Hematopoietic multipotent progenitor cell (in vitro differentiated cells): Measurements from ENCODE around the gene PANK4. TPM values are rescaled to one million over a fixed set of nuclear protein-coding genes. Genes with fewer than 3 reads are reported as not detected.

Source experiments
- DNase-seq, 3 donors: peaks; one replicate each; pipeline ENCODE4 v3.0.0-alpha.2; 2011 to 2015; ENCODE audit warnings: low read depth in 2 of 3, low spot score in 2 of 3
- total RNA-seq: library from RNA; depleted of rRNA; stranded (reverse); fragments of >200 nt; gene quantifications from one replicate; pipeline ENCODE4 v1.2.3, GENCODE V29; 2012

PANK4 gene
- total RNA-seq, 1 donor, result 27.2 TPM

GRCh38 chr1:2546515-2547209 is 20.3 kb upstream of the PANK4 start:
- peak in 2 of 3 donors; percentile 78 to 83 for DNase-seq

- DNase-seq, result peak in 2 of 3 donors; percentile 88 to 92
These were observed 19.5 kb upstream of the PANK4 start for GRCh38 chr1:2545754-2546514.

- DNase-seq, result no peak
These were observed 18.7 kb upstream of the PANK4 start for GRCh38 chr1:2544875-2545640.

- no peak for DNase-seq
These were observed 17.9 kb upstream of the PANK4 start for GRCh38 chr1:2544093-2544874.

GRCh38 chr1:2543543-2544092 is 17.2 kb upstream of the PANK4 start:
- DNase-seq, result peak in 1 of 3 donors; percentile 44

GRCh38 chr1:2542246-2542915 is 16.0 kb upstream of the PANK4 start:
- no peak for DNase-seq

- DNase-seq, result no peak
These were observed 15.3 kb upstream of the PANK4 start for GRCh38 chr1:2541619-2542245.

GRCh38 chr1:2540816-2541492 is 14.6 kb upstream of the PANK4 start:
- DNase-seq, result no peak

- DNase-seq, result peak in 1 of 3 donors; percentile 43
These were observed 13.0 kb upstream of the PANK4 start for GRCh38 chr1:2539312-2539907.

GRCh38 chr1:2538872-2539271 is 12.5 kb upstream of the PANK4 start:
- DNase-seq, result no peak

GRCh38 chr1:2538376-2538775 is 12.0 kb upstream of the PANK4 start:
- DNase-seq, result no peak

GRCh38 chr1:2537784-2538115 is 11.4 kb upstream of the PANK4 start:
- DNase-seq, result no peak

- DNase-seq, result no peak
These were observed 9.6 kb upstream of the PANK4 start for GRCh38 chr1:2535981-2536380.

GRCh38 chr1:2535455-2535854 is 9.1 kb upstream of the PANK4 start:
- no peak for DNase-seq

GRCh38 chr1:2534687-2535441 is 8.5 kb upstream of the PANK4 start:
- DNase-seq, result no peak

- no peak for DNase-seq
These were observed 7.9 kb upstream of the PANK4 start for GRCh38 chr1:2534315-2534686.

- DNase-seq, result no peak
These were observed 7.0 kb upstream of the PANK4 start for GRCh38 chr1:2533365-2533764.
